WTC11 (cell line): ENCODE measurements around the gene EI24. TPM values are rescaled to one million over a fixed set of nuclear protein-coding genes. Genes with fewer than 3 reads are reported as not detected.

Experiments used
- ATAC-seq: fragments of 200-7000 bp; cut with Tn5 transposase; 2 replicates; pipeline ENCODE4 v1.10.0; 2021; ENCODE audit warnings: mild to moderate bottlenecking, moderate library complexity
- CTCF ChIA-PET: fragments of 300-600 bp; sonication (Branson Sonifier 250); formaldehyde crosslinking; loops from one replicate; lab custom pipeline; 2021; ENCODE audit warnings: antibody characterized with exemption; lab: Charles Lee
- POLR2A ChIA-PET: fragments of 350-600 bp; sonication (Branson Sonifier 250); formaldehyde crosslinking; loops from one replicate; lab custom pipeline; 2021; ENCODE audit warnings: antibody characterized with exemption; lab: Charles Lee
- DNase-seq: peaks from one replicate; pipeline ENCODE4 v3.0.0; 2021; ENCODE audit warnings: low spot score
- H3K27ac Mint-ChIP-seq: 2 replicates; pipeline ENCODE4 v1.8.0; 2021; ENCODE audit warnings: mixed read lengths
- H3K27me3 Mint-ChIP-seq: 2 replicates; pipeline ENCODE4 v1.8.0; 2021; ENCODE audit warnings: low read depth, mild to moderate bottlenecking, moderate library complexity, mixed read lengths
- H3K36me3 Mint-ChIP-seq: 2 replicates; pipeline ENCODE4 v1.8.0; 2021; ENCODE audit warnings: mixed read lengths
- H3K4me1 Mint-ChIP-seq: 2 replicates; pipeline ENCODE4 v1.8.0; 2022; ENCODE audit warnings: mixed read lengths
- H3K4me3 Mint-ChIP-seq: 2 replicates; pipeline ENCODE4 v1.8.0; 2021; ENCODE audit warnings: mild to moderate bottlenecking, moderate library complexity, mixed read lengths
- H3K9me3 Mint-ChIP-seq: 2 replicates; pipeline ENCODE4 v1.8.0; 2021; ENCODE audit warnings: mixed read lengths
- AR ChIP-seq: fragments of 250-450 bp; sonication (Bioruptor Pico); IDR thresholded peaks from 2 replicates; pipeline ENCODE4 v1.9.0; 2021; ENCODE audit warnings: mild to moderate bottlenecking
- ATF2 ChIP-seq: sonication (generic); formaldehyde crosslinking; IDR thresholded peaks from 2 replicates; pipeline ENCODE4 v1.8.1; 2022; ENCODE audit warnings: low read depth, missing genetic modification reagents, borderline replicate concordance
- CBFB ChIP-seq: sonication (generic); formaldehyde crosslinking; IDR thresholded peaks from 2 replicates; pipeline ENCODE4 v1.8.1; 2022; ENCODE audit warnings: mild to moderate bottlenecking, low read depth, missing genetic modification reagents
- CREM ChIP-seq: sonication (generic); formaldehyde crosslinking; IDR thresholded peaks from 2 replicates; pipeline ENCODE4 v1.8.1; 2022; ENCODE audit warnings: mild to moderate bottlenecking, missing genetic modification reagents, moderate library complexity
- E2F5 ChIP-seq: sonication (generic); formaldehyde crosslinking; IDR thresholded peaks from 2 replicates; pipeline ENCODE4 v1.8.1; 2022; ENCODE audit warnings: mild to moderate bottlenecking, moderate library complexity, missing genetic modification reagents
- EMX1 ChIP-seq: fragments of 250-450 bp; sonication (Bioruptor Pico); IDR thresholded peaks from 2 replicates; pipeline ENCODE4 v1.8.0; 2021; ENCODE audit warnings: mild to moderate bottlenecking
- NR3C1 ChIP-seq: sonication (generic); formaldehyde crosslinking; conservative IDR thresholded peaks from 2 replicates; pipeline ENCODE4 v1.8.1; 2023; ENCODE audit warnings: low read depth, mild to moderate bottlenecking, missing genetic modification reagents
- SMAD4 ChIP-seq: sonication (generic); formaldehyde crosslinking; IDR thresholded peaks from 2 replicates; pipeline ENCODE4 v1.8.0; 2022; ENCODE audit warnings: mild to moderate bottlenecking, missing genetic modification reagents
- SOX15 ChIP-seq: fragments of 250-450 bp; sonication (Bioruptor Pico); IDR thresholded peaks from 2 replicates; pipeline ENCODE4 v1.9.0; 2021; ENCODE audit warnings: mild to moderate bottlenecking
- USF2 ChIP-seq: sonication (generic); formaldehyde crosslinking; IDR thresholded peaks from 2 replicates; pipeline ENCODE4 v1.8.1; 2023; ENCODE audit warnings: mild to moderate bottlenecking, missing genetic modification reagents, moderate library complexity
- ZNF281 ChIP-seq: sonication (generic); formaldehyde crosslinking; IDR thresholded peaks from 2 replicates; pipeline ENCODE4 v1.8.0; 2023; ENCODE audit warnings: mild to moderate bottlenecking, missing genetic modification reagents
- ZNF416 ChIP-seq: fragments of 250-450 bp; sonication (Bioruptor Pico); IDR thresholded peaks from 2 replicates; pipeline ENCODE4 v1.9.0; 2021; ENCODE audit warnings: mild to moderate bottlenecking, inconsistent platforms
- total RNA-seq: library from RNA; stranded (reverse); gene quantifications from 3 replicates; pipeline ENCODE4 v1.2.3, GENCODE V29; 2021
- TF ChIP-seq, protein P1 (sequence below): sonication (generic); formaldehyde crosslinking; IDR thresholded peaks from 2 replicates; pipeline ENCODE4 v1.8.0; 2022; ENCODE audit warnings: mild to moderate bottlenecking, missing genetic modification reagents
- TF ChIP-seq, protein P2 (sequence below): sonication (generic); formaldehyde crosslinking; IDR thresholded peaks from 2 replicates; pipeline ENCODE4 v1.8.1; 2023; ENCODE audit warnings: mild to moderate bottlenecking, moderate library complexity, missing genetic modification reagents
- TF ChIP-seq, protein P3 (sequence below): sonication (generic); formaldehyde crosslinking; IDR thresholded peaks from 2 replicates; pipeline ENCODE4 v1.8.1; 2023; ENCODE audit warnings: mild to moderate bottlenecking, missing genetic modification reagents
- TF ChIP-seq, protein P4 (sequence below): sonication (generic); formaldehyde crosslinking; conservative IDR thresholded peaks from 2 replicates; pipeline ENCODE4 v1.8.1; 2023; ENCODE audit warnings: mild to moderate bottlenecking, low read depth, missing genetic modification reagents, moderate library complexity
- TF ChIP-seq, protein P5 (sequence below): sonication (generic); formaldehyde crosslinking; IDR thresholded peaks from 2 replicates; pipeline ENCODE4 v1.8.0; 2022; ENCODE audit warnings: mild to moderate bottlenecking, missing genetic modification reagents

Gene EI24
- total RNA-seq, 1 experiment from 2014 or later, result 120 TPM

DNA sequence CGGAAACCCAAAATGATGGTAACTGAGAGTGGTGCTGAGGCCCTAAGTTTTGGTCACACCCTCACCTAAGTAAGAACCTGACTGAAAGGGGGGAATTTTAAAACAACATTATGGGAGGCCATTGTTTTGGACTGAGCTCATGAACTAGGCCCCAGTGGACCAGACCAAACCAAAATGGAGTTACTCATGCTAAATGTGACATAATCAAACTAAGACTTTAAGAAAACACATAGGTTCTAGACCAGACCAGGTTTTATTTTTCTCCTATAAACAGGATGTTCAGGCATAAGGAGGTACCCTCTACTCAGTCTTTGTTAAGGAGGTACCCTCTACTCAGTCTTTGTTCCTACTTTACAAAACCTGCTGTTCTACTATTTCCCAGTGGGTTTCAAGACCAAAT lies 7.4 kb upstream of the EI24 start (continued):
- TF ChIP-seq, protein P1, sequence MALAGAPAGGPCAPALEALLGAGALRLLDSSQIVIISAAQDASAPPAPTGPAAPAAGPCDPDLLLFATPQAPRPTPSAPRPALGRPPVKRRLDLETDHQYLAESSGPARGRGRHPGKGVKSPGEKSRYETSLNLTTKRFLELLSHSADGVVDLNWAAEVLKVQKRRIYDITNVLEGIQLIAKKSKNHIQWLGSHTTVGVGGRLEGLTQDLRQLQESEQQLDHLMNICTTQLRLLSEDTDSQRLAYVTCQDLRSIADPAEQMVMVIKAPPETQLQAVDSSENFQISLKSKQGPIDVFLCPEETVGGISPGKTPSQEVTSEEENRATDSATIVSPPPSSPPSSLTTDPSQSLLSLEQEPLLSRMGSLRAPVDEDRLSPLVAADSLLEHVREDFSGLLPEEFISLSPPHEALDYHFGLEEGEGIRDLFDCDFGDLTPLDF (CRISPR knock-in tag), result no peak
- TF ChIP-seq SOX15 (CRISPR knock-in tag), result no peak
- TF ChIP-seq CREM (CRISPR knock-in tag), result no peak
- TF ChIP-seq, protein P2, sequence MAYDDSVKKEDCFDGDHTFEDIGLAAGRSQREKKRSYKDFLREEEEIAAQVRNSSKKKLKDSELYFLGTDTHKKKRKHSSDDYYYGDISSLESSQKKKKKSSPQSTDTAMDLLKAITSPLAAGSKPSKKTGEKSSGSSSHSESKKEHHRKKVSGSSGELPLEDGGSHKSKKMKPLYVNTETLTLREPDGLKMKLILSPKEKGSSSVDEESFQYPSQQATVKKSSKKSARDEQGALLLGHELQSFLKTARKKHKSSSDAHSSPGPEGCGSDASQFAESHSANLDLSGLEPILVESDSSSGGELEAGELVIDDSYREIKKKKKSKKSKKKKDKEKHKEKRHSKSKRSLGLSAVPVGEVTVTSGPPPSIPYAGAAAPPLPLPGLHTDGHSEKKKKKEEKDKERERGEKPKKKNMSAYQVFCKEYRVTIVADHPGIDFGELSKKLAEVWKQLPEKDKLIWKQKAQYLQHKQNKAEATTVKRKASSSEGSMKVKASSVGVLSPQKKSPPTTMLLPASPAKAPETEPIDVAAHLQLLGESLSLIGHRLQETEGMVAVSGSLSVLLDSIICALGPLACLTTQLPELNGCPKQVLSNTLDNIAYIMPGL (CRISPR knock-in tag), result no peak
- no peak for TF ChIP-seq USF2
- TF ChIP-seq NR3C1 (CRISPR knock-in tag), result no peak
- no peak for TF ChIP-seq EMX1 (CRISPR knock-in tag)

- ChIA-PET POLR2A (no interaction called here), CTCF (no interaction called here)
- Mint-ChIP-seq H3K27me3 (no peaks in the 10 kb centered on the region; the same call in none of the 2 replicates), H3K27ac (no peak overlapping the region), H3K36me3 (peaks cover 3% of the 10 kb centered on the region; the same call in 1 of the 2 replicates), H3K4me3 (no peak overlapping the region), H3K4me1 (no peaks in the 10 kb centered on the region), H3K9me3 (peaks cover 14% of the 10 kb centered on the region)
- no peak for ATAC-seq
- no peak for DNase-seq
- TF ChIP-seq ATF2 (CRISPR knock-in tag), result no peak
- no peak for TF ChIP-seq E2F5 (CRISPR knock-in tag)
- TF ChIP-seq, protein P3, sequence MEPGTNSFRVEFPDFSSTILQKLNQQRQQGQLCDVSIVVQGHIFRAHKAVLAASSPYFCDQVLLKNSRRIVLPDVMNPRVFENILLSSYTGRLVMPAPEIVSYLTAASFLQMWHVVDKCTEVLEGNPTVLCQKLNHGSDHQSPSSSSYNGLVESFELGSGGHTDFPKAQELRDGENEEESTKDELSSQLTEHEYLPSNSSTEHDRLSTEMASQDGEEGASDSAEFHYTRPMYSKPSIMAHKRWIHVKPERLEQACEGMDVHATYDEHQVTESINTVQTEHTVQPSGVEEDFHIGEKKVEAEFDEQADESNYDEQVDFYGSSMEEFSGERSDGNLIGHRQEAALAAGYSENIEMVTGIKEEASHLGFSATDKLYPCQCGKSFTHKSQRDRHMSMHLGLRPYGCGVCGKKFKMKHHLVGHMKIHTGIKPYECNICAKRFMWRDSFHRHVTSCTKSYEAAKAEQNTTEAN, result no peak
- TF ChIP-seq, protein P4, sequence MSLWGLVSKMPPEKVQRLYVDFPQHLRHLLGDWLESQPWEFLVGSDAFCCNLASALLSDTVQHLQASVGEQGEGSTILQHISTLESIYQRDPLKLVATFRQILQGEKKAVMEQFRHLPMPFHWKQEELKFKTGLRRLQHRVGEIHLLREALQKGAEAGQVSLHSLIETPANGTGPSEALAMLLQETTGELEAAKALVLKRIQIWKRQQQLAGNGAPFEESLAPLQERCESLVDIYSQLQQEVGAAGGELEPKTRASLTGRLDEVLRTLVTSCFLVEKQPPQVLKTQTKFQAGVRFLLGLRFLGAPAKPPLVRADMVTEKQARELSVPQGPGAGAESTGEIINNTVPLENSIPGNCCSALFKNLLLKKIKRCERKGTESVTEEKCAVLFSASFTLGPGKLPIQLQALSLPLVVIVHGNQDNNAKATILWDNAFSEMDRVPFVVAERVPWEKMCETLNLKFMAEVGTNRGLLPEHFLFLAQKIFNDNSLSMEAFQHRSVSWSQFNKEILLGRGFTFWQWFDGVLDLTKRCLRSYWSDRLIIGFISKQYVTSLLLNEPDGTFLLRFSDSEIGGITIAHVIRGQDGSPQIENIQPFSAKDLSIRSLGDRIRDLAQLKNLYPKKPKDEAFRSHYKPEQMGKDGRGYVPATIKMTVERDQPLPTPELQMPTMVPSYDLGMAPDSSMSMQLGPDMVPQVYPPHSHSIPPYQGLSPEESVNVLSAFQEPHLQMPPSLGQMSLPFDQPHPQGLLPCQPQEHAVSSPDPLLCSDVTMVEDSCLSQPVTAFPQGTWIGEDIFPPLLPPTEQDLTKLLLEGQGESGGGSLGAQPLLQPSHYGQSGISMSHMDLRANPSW (CRISPR knock-in tag), result no peak
- no peak for TF ChIP-seq AR
- TF ChIP-seq, protein P5, sequence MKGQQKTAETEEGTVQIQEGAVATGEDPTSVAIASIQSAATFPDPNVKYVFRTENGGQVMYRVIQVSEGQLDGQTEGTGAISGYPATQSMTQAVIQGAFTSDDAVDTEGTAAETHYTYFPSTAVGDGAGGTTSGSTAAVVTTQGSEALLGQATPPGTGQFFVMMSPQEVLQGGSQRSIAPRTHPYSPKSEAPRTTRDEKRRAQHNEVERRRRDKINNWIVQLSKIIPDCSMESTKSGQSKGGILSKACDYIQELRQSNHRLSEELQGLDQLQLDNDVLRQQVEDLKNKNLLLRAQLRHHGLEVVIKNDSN (CRISPR knock-in tag), result no peak
- TF ChIP-seq ZNF416, result no peak
- TF ChIP-seq CBFB (CRISPR knock-in tag), result no peak
- no peak for TF ChIP-seq SMAD4 (CRISPR knock-in tag)
- TF ChIP-seq ZNF281, result no peak
These were observed 6.8 kb upstream of the EI24 start for GRCh38 chr11:125562430-125562829.
